ENCODE measurements around the gene MAGEA9B. TPM values are rescaled to one million over a fixed set of nuclear protein-coding genes. Genes with fewer than 3 reads are reported as not detected.

The MAGEA9B gene
- total RNA-seq, 1 experiment from 2014 or later, result not detected

DNA sequence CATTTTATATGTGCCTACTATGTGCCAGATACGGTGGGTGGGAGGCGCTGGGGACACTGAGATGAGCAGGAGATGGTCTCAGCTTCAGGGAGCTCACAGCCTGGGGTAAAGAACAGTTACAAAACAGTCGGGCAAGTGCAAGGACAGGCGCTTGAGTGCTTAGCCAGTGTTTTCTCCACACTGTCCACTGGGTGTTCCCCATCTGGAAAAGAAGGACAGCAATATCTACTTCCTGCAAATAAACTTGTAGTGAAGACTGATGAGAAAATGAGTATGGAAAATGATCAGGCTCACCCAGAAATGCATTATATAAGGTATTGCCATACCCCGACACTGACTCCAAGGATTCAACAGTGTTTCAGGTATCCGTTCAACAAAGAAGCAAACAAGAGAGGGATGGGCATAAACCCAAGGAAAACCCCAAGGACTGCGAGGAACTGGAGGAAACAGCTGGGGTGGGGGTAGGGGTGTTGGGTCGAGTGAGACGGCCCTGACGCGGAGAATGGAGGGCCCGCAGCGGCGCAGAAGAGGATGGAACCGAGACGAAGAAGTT lies 43.5 kb upstream of the MAGEA9B start:
- CTCF ChIA-PET, result no interaction called here
- H3F3A ChIP-seq (ENCODE audit: low read length, unreplicated experiment), result no peaks in the 10 kb centered on the region
- no peaks in the 10 kb centered on the region for H3K27me3 ChIP-seq (ENCODE audit: low read length)
- H3K4me3 ChIP-seq (ENCODE audit: low read length), result peak overlapping the region; percentile 95
- H3K9me3 ChIP-seq (ENCODE audit: low read length), result no peaks in the 10 kb centered on the region
- peak; percentile 65 for ATAC-seq
- peaks cover 4% of the 10 kb centered on the region; the same call in 1 of the 2 replicates for H4K20me1 ChIP-seq (ENCODE audit: low read length)
- H3K9ac ChIP-seq (ENCODE audit: low read length), result peak overlapping the region; percentile 73
- BruUV-seq (replicated peaks), result TSS peak; percentile 26
- H3K9me2 ChIP-seq (replicated peaks; ENCODE audit: low read length), result no peaks in the 10 kb centered on the region
- peak; percentile 42 for DNase-seq
- peak overlapping the region; percentile 95 for H3K4me2 ChIP-seq (ENCODE audit: low read length)
- peaks cover 48% of the 10 kb centered on the region for H3K79me2 ChIP-seq (ENCODE audit: low read length)
- TF ChIP-seq EZH2phosphoT487 (IDR thresholded peaks at IDR 0.05; ENCODE audit: borderline replicate concordance, low read length), result no peak
- TF ChIP-seq, protein P1, sequence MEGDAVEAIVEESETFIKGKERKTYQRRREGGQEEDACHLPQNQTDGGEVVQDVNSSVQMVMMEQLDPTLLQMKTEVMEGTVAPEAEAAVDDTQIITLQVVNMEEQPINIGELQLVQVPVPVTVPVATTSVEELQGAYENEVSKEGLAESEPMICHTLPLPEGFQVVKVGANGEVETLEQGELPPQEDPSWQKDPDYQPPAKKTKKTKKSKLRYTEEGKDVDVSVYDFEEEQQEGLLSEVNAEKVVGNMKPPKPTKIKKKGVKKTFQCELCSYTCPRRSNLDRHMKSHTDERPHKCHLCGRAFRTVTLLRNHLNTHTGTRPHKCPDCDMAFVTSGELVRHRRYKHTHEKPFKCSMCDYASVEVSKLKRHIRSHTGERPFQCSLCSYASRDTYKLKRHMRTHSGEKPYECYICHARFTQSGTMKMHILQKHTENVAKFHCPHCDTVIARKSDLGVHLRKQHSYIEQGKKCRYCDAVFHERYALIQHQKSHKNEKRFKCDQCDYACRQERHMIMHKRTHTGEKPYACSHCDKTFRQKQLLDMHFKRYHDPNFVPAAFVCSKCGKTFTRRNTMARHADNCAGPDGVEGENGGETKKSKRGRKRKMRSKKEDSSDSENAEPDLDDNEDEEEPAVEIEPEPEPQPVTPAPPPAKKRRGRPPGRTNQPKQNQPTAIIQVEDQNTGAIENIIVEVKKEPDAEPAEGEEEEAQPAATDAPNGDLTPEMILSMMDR (conservative IDR thresholded peaks at IDR 0.05; ENCODE audit: low read depth, low read length), result peak; percentile 19; the same call in 1 of the 2 replicates
- no peaks in the 10 kb centered on the region for H3K36me3 ChIP-seq (ENCODE audit: low read depth, low read length)
- peaks cover 21% of the 10 kb centered on the region for H3K4me1 ChIP-seq (ENCODE audit: insufficient read depth, low read length)
- intact Hi-C loops (cut with micrococcal nuclease), result no loop called here
- POLR2A ChIA-PET (ENCODE audit: unreplicated experiment), result no interaction called here
- H3K27ac ChIP-seq (ENCODE audit: low read length), result no peak overlapping the region
- H2AFZ ChIP-seq (ENCODE audit: low read length), result peak overlapping the region; percentile 95

DNA sequence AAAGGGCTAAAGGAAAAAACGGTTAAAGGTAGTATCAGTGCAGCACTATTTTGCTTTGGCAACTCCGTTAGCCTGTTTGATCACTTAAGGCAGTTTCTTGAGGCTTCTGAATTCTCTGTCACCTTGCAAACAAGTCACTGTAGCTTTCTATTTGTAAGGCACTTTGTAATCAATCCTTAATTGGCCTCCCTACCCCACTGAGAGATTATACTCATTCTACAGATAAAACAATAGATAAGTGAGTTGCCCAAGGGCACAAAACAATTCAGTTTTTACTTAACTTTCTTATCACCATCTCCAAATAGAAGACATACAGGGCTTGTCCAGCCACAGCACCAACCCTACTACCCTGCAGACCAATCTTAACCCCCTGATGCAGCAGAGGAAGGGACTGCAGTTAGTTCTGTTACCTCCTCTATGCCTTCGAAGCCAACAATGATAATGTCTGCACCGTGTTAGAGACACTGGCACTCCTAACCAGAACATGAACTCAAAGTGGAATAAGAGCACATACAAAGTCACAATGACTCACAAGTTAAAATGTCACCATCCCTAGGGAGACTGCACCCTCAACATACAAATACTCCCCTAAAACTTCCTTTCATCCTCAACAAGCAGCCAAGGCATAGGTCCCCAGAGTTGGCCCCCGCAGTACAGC lies 42.6 kb upstream of the MAGEA9B start:
- Histone ChIP-seq H3K9ac (ENCODE audit: low read length) (no peak overlapping the region), H3K79me2 (ENCODE audit: low read length) (peaks cover 55% of the 10 kb centered on the region), H3K4me2 (ENCODE audit: low read length) (peak overlapping the region; percentile 95), H3K36me3 (ENCODE audit: low read depth, low read length) (no peaks in the 10 kb centered on the region), H3K9me3 (ENCODE audit: low read length) (no peaks in the 10 kb centered on the region), H3K27ac (ENCODE audit: low read length) (no peak overlapping the region), H3K4me1 (ENCODE audit: insufficient read depth, low read length) (peaks cover 21% of the 10 kb centered on the region), H2AFZ (ENCODE audit: low read length) (no peak overlapping the region; the same call in 1 of the 2 replicates), H3F3A (ENCODE audit: low read length, unreplicated experiment) (no peaks in the 10 kb centered on the region), H3K27me3 (ENCODE audit: low read length) (no peaks in the 10 kb centered on the region), H3K9me2 (replicated peaks; ENCODE audit: low read length) (no peaks in the 10 kb centered on the region), H3K4me3 (ENCODE audit: low read length) (peak overlapping the region; percentile 95), H4K20me1 (ENCODE audit: low read length) (peaks cover 4% of the 10 kb centered on the region; the same call in 1 of the 2 replicates)
- no peak for TF ChIP-seq EZH2 (IDR thresholded peaks at IDR 0.05; ENCODE audit: low read length, unreplicated experiment)
- TF ChIP-seq, protein P1 (conservative IDR thresholded peaks at IDR 0.05; ENCODE audit: low read depth, low read length), result no peak
- TF ChIP-seq EZH2phosphoT487 (IDR thresholded peaks at IDR 0.05; ENCODE audit: borderline replicate concordance, low read length), result no peak
- POLR2A ChIA-PET (ENCODE audit: unreplicated experiment), result no interaction called here
- DNase-seq (no peak), ATAC-seq (no peak)
- no TSS peak for BruUV-seq (replicated peaks)
- intact Hi-C loops (cut with micrococcal nuclease), result no loop called here
- CTCF ChIA-PET, result no interaction called here

DNA sequence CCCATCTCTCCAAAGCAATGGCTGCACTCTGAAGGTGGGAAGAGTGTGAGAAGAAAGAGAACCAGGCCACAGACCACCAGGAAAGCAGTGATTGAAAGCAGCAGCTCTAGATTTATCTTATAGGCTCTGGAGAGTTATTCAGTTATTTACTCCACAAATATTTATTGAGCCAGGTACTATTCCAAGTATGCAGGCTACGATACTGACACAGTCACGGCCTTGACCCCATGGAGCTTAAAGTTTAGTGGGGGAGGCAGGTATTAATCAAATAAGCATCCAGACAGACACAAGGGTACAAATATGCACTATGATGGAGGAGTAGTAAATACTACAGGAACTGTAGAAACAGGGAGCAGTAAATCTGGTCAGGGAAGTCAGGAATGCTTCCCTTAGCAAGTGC lies 41.5 kb upstream of the MAGEA9B start:
- H3F3A ChIP-seq (ENCODE audit: low read length, unreplicated experiment), result no peaks in the 10 kb centered on the region
- no peak overlapping the region for H3K4me2 ChIP-seq (ENCODE audit: low read length)
- ChIA-PET CTCF (no interaction called here), POLR2A (ENCODE audit: unreplicated experiment) (no interaction called here)
- no peaks in the 10 kb centered on the region for H3K9me2 ChIP-seq (replicated peaks; ENCODE audit: low read length)
- H3K27ac ChIP-seq (ENCODE audit: low read length), result no peak overlapping the region
- DNase-seq (no peak), ATAC-seq (no peak)
- peaks cover 4% of the 10 kb centered on the region; the same call in 1 of the 2 replicates for H4K20me1 ChIP-seq (ENCODE audit: low read length)
- H3K36me3 ChIP-seq (ENCODE audit: low read depth, low read length), result no peaks in the 10 kb centered on the region
- no peaks in the 10 kb centered on the region for H3K27me3 ChIP-seq (ENCODE audit: low read length)
- H3K4me1 ChIP-seq (ENCODE audit: insufficient read depth, low read length), result peaks cover 21% of the 10 kb centered on the region
- TF ChIP-seq, protein P1 (conservative IDR thresholded peaks at IDR 0.05; ENCODE audit: low read depth, low read length), result no peak
- no peak for TF ChIP-seq EZH2 (IDR thresholded peaks at IDR 0.05; ENCODE audit: low read length, unreplicated experiment)
- no peak for TF ChIP-seq EZH2phosphoT487 (IDR thresholded peaks at IDR 0.05; ENCODE audit: borderline replicate concordance, low read length)
- no TSS peak for BruUV-seq (replicated peaks)
- H3K9ac ChIP-seq (ENCODE audit: low read length), result no peak overlapping the region
- peaks cover 66% of the 10 kb centered on the region for H3K79me2 ChIP-seq (ENCODE audit: low read length)
- H3K9me3 ChIP-seq (ENCODE audit: low read length), result no peaks in the 10 kb centered on the region
- intact Hi-C loops (cut with micrococcal nuclease), result no loop called here
- H3K4me3 ChIP-seq (ENCODE audit: low read length), result no peak overlapping the region
- H2AFZ ChIP-seq (ENCODE audit: low read length), result no peak overlapping the region

All from PC-3 (cell line).